Subcutaneous abdominal adipose tissue (tissue), 5 donors: ENCODE measurements around the gene CLEC2A.
A peak's percentile ranks its signal among the peaks of the same experiment; 100 is the strongest.

Experiments used
- H3K27ac ChIP-seq: one replicate; pipeline ENCODE4 v1.7.0; 2013; ENCODE audit warnings: low read depth, mild to moderate bottlenecking, inconsistent platforms, low read length, moderate library complexity
- H3K27me3 ChIP-seq, 5 donors: one replicate each; pipeline ENCODE4 v1.7.0; 2013; ENCODE audit warnings: low read length in 5 of 5, inconsistent platforms in 1 of 5; ENCODE audit not compliant: control insufficient read depth in 5 of 5, insufficient read depth in 4 of 5
- H3K36me3 ChIP-seq, 5 donors: one replicate each; pipeline ENCODE4 v1.7.0; 2013; ENCODE audit warnings: low read length in 5 of 5; ENCODE audit not compliant: control insufficient read depth in 5 of 5, insufficient read depth in 5 of 5
- H3K4me1 ChIP-seq, 5 donors: one replicate each; pipeline ENCODE4 v1.7.0; 2013; ENCODE audit warnings: low read length in 5 of 5, mild to moderate bottlenecking in 3 of 5, moderate library complexity in 1 of 5; ENCODE audit not compliant: control insufficient read depth in 5 of 5, insufficient read depth in 5 of 5
- H3K4me3 ChIP-seq, 5 donors: one replicate each; pipeline ENCODE4 v1.7.0; 2013; ENCODE audit warnings: low read length in 5 of 5, low read depth in 1 of 5
- H3K9ac ChIP-seq, 5 donors: one replicate each; pipeline ENCODE4 v1.7.0; 2013; ENCODE audit warnings: low read length in 5 of 5, mild to moderate bottlenecking in 4 of 5, moderate library complexity in 3 of 5
- H3K9me3 ChIP-seq, 5 donors: one replicate each; pipeline ENCODE4 v1.7.0; 2013; ENCODE audit warnings: low read length in 5 of 5; ENCODE audit not compliant: control insufficient read depth in 5 of 5
- donor health status: healthy.
- donor health status: healthy.
- donor health status: healthy.
- donor health status: healthy.
- donor health status: healthy.

The CLEC2A gene

GRCh38 chr12:9911708-9912107 is 20.5 kb downstream of the CLEC2A start:
- H3K27ac ChIP-seq: no peak overlapping the region
- peaks cover 3 to 14% (median 11%) of the 10 kb centered on the region in 5 donors for H3K9me3 ChIP-seq
- no peaks in the 10 kb centered on the region for H3K36me3 ChIP-seq
- no peaks in the 10 kb centered on the region for H3K4me1 ChIP-seq
- no peak overlapping the region for H3K9ac ChIP-seq
- H3K4me3 ChIP-seq: no peak overlapping the region
- no peaks in the 10 kb centered on the region for H3K27me3 ChIP-seq

GRCh38 chr12:9910716-9911421 is 21.3 kb downstream of the CLEC2A start:
- H3K4me3 ChIP-seq: peak overlapping the region in 3 of 5 donors; percentile 14 to 29 (median 22)
- no peak overlapping the region for H3K9ac ChIP-seq
- no peaks in the 10 kb centered on the region for H3K4me1 ChIP-seq
- no peak overlapping the region for H3K27ac ChIP-seq
- H3K27me3 ChIP-seq: no peaks in the 10 kb centered on the region
- no peaks in the 10 kb centered on the region for H3K36me3 ChIP-seq
- peaks cover 3 to 14% (median 11%) of the 10 kb centered on the region in 5 donors for H3K9me3 ChIP-seq

GRCh38 chr12:9909724-9910123 is 22.4 kb downstream of the CLEC2A start:
- no peak overlapping the region for H3K4me3 ChIP-seq
- no peak overlapping the region for H3K9ac ChIP-seq
- H3K27ac ChIP-seq: no peak overlapping the region
- no peaks in the 10 kb centered on the region for H3K36me3 ChIP-seq
- no peaks in the 10 kb centered on the region for H3K27me3 ChIP-seq
- peaks cover 3 to 14% (median 11%) of the 10 kb centered on the region in 5 donors for H3K9me3 ChIP-seq
- no peaks in the 10 kb centered on the region for H3K4me1 ChIP-seq

GRCh38 chr12:9908350-9908749 is 23.8 kb downstream of the CLEC2A start:
- H3K27ac ChIP-seq: no peak overlapping the region
- no peaks in the 10 kb centered on the region for H3K36me3 ChIP-seq
- no peaks in the 10 kb centered on the region for H3K4me1 ChIP-seq
- H3K27me3 ChIP-seq: no peaks in the 10 kb centered on the region
- no peak overlapping the region for H3K4me3 ChIP-seq
- H3K9ac ChIP-seq: no peak overlapping the region
- peaks cover 3 to 17% (median 14%) of the 10 kb centered on the region in 5 donors for H3K9me3 ChIP-seq

- Histone ChIP-seq H3K27me3 (no peaks in the 10 kb centered on the region), H3K4me1 (no peaks in the 10 kb centered on the region), H3K27ac (no peak overlapping the region), H3K9ac (no peak overlapping the region), H3K36me3 (no peaks in the 10 kb centered on the region), H3K4me3 (no peak overlapping the region), H3K9me3 (peaks cover 3 to 18% (median 15%) of the 10 kb centered on the region in 5 donors)
These were observed 24.4 kb downstream of the CLEC2A start for GRCh38 chr12:9907769-9908168.

GRCh38 chr12:9906873-9907272 is 25.3 kb downstream of the CLEC2A start:
- H3K9me3 ChIP-seq: peaks cover 3 to 26% (median 17%) of the 10 kb centered on the region in 5 donors
- H3K4me1 ChIP-seq: no peaks in the 10 kb centered on the region
- no peaks in the 10 kb centered on the region for H3K27me3 ChIP-seq

GRCh38 chr12:9902539-9903228 is 29.5 kb downstream of the CLEC2A start:
- no peak overlapping the region for H3K27ac ChIP-seq
- H3K4me1 ChIP-seq: no peaks in the 10 kb centered on the region
- H3K9ac ChIP-seq: no peak overlapping the region
- no peaks in the 10 kb centered on the region for H3K27me3 ChIP-seq
- peak overlapping the region in 1 of 5 donors; percentile 8 for H3K4me3 ChIP-seq
- peaks cover 0 to 17% (median 5%) of the 10 kb centered on the region in 5 donors for H3K9me3 ChIP-seq
- H3K36me3 ChIP-seq: no peaks in the 10 kb centered on the region

More at GRCh38 chr12:9906873-9907272, 25.3 kb downstream of the CLEC2A start:
- Histone ChIP-seq H3K9ac (no peak overlapping the region), H3K4me3 (no peak overlapping the region), H3K27ac (no peak overlapping the region), H3K36me3 (no peaks in the 10 kb centered on the region)

- Histone ChIP-seq H3K9ac (no peak overlapping the region), H3K36me3 (no peaks in the 10 kb centered on the region), H3K27me3 (no peaks in the 10 kb centered on the region), H3K4me3 (no peak overlapping the region), H3K27ac (no peak overlapping the region), H3K4me1 (no peaks in the 10 kb centered on the region), H3K9me3 (peaks cover 0 to 17% (median 5%) of the 10 kb centered on the region in 5 donors)
These were observed 31.2 kb downstream of the CLEC2A start for GRCh38 chr12:9900930-9901329.

DNA sequence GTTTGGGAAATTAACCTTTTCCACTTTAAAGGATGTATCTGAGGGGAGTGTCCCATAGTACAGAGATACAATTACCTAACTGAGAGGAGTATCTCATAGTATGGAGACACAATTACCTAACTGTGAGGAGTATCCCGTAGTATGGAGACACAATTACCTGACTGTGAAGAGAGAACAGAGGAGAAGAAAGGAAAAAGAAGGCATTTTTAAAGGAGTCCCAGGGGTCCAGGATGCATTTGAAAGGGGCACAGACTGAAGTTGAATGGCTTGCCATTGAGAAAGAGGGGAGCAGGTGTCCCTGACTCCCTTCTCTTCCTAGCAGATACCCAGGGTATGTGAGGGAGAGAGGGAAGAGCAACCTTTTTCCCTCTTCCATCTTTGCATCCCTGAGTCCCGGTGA is 33.0 kb downstream of the CLEC2A start:
- peaks cover 0 to 17% (median 5%) of the 10 kb centered on the region in 5 donors for H3K9me3 ChIP-seq
- H3K4me1 ChIP-seq: peaks cover 0 to 1% (median 0%) of the 10 kb centered on the region in 5 donors
- no peak overlapping the region for H3K27ac ChIP-seq
- no peaks in the 10 kb centered on the region for H3K36me3 ChIP-seq
- no peak overlapping the region for H3K4me3 ChIP-seq
- no peaks in the 10 kb centered on the region for H3K27me3 ChIP-seq
- H3K9ac ChIP-seq: no peak overlapping the region

- Histone ChIP-seq H3K9me3 (peaks cover 0 to 7% (median 1%) of the 10 kb centered on the region in 5 donors), H3K36me3 (no peaks in the 10 kb centered on the region), H3K4me3 (no peak overlapping the region), H3K27me3 (no peaks in the 10 kb centered on the region), H3K9ac (no peak overlapping the region), H3K4me1 (peaks cover 0 to 2% (median 0%) of the 10 kb centered on the region in 5 donors), H3K27ac (no peak overlapping the region)
These were observed 34.6 kb downstream of the CLEC2A start for GRCh38 chr12:9897535-9897934.
